CD4-positive, alpha-beta T cell treated with Interleukin-21 for 1 hour (primary cell): ENCODE measurements around the gene CSNK1G3.
"Not testable (repeated sequence)": the region's sequence is repeated elsewhere in the genome, so short reads cannot be mapped to it uniquely, and the experiment has no call there.

ENCODE experiments used
- DNase-seq: peaks from one replicate; pipeline ENCODE4 v3.0.0-alpha.2; 2020

The CSNK1G3 gene

DNA sequence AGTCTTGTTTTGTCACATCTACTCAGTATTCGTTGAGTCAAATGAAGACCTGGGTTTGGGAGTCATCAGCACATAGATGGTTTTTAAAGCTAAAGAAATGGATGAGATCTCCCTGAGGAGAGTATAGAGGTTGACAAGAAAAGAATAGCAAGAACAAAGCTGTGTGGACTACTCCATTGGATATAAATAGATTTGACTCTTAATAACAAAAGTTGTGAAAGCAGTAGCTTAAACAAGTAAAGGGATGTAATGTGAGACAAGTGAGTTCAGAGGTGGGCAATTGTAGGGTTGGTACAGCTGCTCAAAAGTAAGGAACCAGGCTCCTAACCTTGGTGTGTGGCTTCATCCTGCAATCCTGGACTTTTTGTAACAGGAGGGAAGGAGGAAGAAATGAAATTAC, 49.3 kb downstream of the CSNK1G3 start:
- DNase-seq: no peak

DNA sequence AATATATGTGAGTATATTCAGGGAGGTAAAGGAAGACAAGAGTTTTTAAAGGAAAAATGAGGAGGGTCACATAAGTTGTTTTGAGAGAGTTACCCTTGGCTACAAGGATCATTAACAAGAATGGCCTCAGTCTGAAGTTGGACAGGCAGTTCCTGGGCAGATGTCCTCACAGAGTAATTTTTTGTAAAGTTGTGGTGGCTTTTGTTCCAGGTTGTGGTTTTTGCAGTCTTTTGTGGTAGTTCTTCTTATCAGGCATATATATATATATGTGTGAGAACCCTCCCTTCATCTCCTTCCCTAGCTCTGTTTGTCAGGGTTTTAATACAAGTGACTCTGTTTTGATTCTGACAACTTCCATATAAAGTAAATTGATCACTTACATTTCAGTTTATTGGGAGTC, 60.0 kb downstream of the CSNK1G3 start:
- no peak for DNase-seq

DNA sequence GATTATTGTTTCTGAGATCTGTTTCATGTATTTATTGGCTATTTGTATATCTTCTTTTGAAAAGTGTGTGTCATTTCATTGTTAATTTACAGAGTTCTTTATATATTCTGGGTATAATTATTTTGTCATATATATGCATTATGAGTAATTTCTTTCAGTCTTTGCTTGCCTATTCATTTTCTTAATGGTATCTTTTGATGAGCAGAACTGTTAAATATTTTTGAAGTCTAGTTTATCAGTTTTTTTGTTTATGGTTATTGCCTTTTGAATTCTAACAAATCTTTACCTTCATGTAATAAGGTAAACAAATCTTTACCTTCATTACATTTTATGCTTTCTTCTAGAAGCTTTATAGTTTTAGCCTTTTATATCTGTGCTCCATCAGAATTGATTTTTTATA, 66.4 kb downstream of the CSNK1G3 start:
- DNase-seq: no peak

DNA sequence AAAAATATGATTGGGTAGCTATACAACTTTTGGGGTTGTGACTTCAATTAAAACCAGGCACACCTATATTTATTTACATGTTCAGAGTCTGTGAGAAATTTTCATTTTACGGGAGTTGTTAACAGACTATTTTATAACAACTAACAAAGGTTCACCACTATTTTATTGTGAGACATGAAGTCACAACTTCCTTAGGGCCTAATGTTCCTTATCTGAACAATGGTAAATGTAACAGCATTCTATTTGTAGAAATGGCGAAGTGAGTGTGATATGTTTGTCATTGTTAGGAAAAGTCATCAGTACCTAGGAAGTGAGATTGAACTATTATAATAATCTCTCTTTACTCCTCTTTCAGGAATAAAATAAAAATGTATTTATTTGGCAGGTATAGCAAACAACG, 67.4 kb downstream of the CSNK1G3 start:
- no peak for DNase-seq

DNA sequence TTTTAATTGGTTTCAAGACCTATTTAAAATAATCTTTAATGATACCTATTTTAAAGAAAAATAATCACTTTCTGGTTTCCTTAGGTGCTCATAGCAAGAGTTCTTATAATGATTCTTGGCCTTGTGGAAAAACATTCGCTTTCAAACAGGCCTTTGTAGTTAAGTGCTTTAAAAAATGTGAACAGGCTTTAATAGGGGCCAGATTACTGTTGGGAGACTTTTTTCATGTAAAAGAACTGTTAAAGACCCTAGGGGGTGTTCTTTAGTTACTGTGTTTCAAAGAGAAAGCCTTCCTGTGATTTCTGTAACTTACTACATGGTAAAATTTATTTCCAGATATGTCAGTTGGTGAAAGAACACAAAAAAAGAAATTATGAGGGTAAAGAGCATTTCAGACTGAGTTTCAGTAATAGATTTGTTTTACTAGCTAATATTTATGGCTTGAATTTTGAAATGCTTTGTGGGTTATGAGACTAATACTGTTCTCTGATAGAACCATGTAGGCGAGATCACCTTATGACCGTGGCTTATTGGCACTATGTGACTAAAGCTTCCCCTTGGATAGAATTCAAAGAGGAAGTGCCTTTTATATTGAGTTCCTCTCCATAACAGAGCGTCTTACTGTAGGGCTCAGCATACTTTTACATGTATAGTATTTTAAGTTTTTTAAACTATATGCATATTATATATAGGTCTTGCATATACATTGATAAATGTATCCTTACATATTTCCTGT, 70.7 kb downstream of the CSNK1G3 start:
- DNase-seq: no peak

DNA sequence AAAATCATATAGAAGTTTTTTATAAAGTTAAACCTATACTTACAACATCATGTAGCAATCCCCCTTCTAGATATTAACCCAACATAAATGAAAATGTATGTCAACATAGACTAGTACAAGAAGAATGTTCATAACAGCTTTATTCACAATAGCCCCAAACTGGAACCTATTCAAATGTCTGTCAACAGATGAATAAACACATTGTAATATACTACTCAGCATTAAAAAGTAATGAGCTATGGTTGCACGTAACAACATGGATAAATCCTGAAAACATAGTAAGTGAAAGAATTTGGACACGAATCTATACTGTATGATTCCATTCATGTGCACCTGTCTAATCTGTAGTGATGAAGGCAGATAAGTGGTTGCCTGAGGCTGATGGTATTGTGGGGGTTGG, 73.9 kb downstream of the CSNK1G3 start:
- no peak for DNase-seq

DNA sequence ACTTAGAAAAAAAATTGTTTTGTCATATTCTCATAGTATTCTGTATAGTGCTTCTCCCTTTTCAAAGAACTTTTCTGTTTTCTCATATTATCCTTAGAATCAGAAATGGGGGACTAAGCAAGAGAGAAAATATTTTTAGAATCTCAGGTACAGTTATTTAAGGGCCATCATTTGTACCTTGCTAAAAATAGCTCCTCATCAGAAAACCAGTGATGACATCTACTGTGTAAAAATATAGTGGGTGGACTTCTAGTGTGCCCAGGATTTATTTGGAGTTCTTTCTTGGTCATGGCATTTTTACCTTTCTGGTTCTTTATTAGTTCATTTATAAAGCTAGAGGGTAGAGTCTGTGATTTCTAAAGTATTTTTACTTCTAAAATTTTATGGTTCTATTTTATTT, 82.5 kb downstream of the CSNK1G3 start:
- no peak for DNase-seq

DNA sequence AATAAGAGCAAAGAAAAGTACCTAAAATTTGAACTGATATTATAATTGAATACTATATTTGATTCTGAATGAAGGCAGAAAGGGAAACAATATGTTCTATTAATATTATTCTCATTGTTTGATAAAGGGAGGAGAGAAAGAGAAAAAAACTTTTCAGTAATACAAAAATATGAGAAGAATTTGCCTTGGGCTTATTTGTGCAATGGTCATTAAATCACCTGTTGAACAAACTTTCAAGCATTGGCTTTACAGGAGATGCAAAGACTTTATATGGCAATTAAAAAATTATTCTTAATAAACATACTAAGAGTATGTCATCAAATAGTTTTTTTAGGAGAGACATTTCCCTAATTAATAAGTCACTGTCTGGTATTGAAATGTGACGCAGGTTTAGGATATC, 85.0 kb downstream of the CSNK1G3 start:
- DNase-seq: no peak

DNA sequence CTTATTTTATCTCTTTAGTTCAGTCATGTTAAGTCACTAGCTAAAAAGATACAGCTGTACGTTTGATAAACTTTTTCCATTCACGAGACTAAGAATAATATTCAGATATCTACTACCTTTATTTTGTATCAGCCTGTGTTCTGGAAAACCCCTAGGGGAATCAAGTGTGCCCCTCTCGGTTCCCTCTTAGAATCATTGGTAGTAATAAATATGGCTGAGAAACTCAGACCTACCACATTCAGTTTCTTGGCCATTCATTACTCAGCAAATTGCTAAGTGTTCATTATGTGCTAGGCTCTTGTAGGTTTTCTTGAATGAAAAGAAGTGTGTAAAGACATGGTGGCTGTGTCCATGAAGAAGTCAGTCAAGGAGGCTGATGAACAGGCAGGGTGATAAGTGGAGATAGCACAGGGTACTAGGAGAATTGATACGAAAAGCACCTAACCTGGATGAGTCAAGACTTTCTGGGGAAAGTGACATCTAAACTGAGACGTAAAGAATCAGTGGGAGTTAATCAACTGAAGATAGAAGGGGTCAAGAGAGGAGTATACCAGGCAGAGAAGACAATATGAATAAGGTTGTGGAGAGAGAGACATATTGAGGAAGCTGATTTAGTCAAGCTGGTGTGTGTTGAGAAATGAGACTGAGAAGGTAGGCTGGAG, 86.2 kb downstream of the CSNK1G3 start:
- DNase-seq: no peak

DNA sequence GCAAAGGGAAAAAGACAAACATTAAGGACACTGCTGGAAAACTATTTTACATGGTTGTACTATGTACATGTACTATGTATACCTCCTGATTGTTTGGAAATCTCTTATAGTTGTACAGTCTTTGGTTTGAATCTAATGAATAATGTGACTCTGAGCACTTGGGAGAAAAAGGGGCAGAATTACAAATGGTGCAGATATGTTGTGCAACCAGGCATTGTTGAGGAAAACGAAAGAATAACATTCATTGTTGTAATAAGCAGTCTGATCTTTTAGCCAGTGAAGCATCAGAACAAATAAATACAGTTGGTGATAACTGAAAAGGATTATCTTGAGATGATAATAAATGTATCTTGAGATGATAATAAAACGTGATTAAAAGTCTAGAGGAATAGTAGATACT, 87.2 kb downstream of the CSNK1G3 start:
- no peak for DNase-seq

DNA sequence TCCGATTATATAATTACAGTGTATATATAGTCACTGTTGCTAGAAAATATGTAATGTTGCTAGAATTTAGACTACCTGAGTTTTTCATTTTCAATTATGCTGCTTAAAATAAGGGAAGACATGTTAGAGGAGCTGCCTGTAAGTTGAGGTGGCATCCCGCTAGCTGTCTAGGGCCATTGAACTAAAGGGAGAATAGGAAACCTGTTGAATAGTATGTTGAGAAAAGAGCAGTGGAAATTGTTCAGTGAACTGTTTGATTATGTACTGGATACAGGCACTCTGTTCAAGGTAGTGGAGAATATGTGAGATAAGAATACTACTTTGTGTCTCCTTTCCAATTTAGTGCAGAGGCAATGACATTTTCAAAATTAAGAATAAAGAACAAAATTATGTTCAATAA, 89.6 kb downstream of the CSNK1G3 start:
- DNase-seq: no peak

DNA sequence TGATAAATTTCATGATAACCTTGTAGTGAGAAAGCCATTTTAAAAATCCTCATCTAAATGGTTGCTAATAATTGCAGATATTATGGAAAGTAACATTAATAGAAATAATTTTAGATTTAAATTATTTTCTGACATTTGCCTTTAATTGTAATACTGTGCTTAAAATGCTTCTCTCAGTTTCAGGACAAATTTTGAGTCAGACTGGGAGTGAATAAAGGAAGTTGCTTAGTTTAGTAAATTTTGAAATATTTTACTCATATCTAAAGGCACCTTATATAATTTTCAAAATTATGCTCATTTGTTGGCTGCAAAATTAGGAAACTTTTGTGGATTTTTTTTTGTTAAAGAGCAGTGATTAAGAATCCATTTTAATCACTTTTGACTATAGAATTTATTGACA, 93.8 kb downstream of the CSNK1G3 start:
- no peak for DNase-seq

DNA sequence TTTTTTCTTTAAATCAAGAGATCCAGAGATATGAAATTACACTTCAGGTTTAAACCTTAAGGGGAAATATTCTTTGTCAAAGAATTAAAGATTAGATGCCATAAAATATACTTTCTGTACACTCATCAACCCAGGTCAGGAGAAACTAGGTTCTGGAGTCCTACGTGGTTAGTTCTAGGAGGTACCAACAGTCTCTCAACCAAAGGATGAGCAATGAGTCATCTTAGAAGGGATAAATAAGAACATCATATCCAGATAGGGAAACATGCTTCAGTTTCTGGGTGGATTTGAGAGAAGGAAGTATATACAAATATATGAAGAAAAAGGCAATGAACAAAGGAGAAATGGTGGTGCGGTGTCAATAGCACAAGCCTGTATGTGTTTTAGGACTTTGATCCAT, 98.2 kb downstream of the CSNK1G3 start:
- DNase-seq: no peak

DNA sequence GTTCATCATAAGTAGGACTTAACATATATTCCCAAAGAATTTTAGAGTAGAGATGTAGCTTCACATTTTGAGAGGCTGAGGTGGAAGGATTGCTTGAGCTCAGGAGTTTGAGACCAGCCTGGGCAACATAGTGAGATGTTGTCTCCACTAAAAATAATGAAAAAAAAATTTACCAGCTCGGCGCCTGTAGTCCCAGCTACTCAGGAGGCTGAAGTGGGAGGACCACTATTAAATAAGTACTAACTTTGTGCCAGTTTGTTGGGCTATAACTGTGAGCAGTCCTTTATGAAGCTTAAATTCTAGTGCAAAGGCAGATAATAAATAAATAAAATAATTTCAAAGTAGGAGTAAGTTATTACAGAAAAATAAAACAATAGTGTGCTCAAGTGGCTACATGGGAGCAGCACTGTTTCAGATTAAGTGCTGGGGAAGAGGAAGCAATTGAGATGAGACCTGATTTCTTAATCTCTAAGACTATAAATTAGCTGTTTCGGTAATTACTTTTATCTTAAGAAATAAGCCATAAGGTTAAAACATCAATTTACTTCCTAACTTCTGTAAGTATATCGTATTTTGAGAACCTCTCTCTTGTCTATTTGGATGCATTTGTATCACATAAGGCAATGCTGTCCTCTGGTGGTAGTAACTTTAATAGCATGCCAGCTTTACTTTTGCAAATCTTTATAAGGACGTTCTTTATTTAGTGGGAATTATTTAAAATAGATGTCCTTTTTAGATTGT, 98.9 kb downstream of the CSNK1G3 start:
- DNase-seq: peak; percentile 68

DNA sequence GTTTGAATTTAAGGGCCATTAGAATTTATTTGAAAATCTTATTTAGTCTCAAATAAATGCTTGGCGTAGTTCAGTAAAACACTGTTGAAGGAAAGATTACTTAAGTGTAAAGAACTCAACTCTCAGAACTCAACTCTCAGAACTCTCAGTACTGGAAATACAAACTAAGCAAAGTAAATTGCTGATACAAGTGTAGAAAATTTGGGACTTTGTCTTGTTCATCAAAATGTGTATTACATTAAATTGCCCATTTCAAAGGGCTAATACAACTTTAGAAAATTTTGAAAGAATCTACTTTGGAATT, 99.4 kb downstream of the CSNK1G3 start:
- DNase-seq: no peak

DNA sequence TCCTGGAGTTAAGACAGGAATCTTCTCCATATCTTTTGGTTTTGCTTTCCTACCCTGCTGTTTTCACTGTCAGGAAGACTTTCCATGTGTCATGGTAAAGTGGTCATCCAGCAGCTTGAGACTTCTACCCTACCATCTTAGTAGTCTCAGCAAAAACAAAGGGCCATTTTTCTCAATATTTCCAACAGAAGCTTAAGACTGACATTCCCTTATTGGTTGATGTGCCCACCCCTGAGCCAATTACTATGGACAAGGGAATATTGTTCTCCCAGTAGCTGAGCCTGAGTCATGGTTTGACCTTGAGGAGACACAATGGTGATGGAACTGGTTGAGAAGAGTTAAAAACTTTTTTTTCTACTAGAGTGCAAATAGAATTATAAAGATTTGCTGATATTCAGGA, 105.6 kb downstream of the CSNK1G3 start:
- DNase-seq: no peak

DNA sequence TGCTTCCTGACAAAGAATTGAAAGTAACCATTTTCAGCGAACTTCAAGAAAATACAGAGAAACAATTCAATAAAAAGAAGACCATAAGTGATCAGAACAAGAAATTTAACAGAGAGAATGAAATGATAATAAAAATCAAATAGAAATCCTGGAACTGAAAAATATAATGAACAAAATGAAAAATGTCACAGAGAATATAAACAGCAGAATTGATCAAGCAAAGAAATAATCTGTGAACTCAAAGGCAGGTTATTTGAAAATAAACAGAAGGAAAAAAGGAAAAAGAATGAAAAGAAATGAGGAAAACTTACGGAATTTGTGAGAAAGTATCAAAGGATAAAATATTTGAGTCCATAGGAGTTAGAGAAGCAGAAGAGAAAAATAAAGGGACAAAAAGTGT, 114.1 kb downstream of the CSNK1G3 start:
- DNase-seq: no peak

DNA sequence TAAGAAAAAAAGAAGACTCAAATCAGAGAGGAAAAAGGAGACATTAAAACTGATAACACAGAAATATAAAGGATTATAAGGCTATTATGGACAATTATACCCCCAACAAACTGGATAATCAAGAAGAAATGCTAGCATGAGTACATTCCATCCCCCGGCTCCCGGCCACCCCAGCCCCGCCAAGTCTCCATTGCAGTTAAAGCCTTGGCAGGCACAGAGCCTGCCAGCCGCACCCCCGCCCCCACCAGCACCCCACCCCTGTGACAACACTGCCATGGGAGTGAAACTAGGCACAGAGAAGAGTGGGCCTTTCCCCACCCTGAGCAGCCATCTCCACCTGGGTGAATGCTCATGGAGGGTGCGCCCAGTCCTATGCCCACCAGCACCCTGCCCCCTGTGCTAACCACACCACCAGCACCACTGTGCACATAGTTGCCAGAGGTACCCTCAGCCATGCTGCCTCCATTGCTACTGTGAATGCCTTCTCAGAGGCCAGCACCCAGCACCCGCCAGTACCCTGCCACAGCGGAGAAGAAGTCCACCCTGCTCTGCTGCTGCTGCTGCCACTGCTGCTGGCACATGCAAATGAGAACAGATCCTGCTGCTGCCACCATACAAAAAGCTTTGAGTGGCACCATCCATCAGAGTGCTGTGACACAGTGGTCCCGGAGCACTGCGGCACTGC, 117.0 kb downstream of the CSNK1G3 start:
- DNase-seq: no peak

DNA sequence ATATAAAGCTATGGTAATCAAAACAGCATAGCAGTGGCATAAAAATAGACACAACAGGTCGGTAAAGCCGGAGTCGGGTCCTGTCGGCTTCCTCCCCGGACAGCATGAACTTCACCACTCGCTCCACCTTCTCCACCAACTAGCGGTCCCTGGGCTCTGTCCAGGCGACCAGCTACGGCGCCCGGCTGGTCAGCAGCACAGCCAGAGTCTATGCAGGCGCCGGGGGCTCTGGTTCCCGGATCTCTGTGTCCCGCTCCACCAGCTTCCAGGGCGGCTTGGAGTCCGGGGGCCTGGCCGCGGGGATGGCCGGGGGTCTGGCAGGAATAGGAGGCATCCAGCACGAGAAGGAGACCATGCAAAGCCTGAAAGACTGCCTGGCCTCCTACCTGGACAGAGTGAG, 124.0 kb downstream of the CSNK1G3 start:
- no peak for DNase-seq

DNA sequence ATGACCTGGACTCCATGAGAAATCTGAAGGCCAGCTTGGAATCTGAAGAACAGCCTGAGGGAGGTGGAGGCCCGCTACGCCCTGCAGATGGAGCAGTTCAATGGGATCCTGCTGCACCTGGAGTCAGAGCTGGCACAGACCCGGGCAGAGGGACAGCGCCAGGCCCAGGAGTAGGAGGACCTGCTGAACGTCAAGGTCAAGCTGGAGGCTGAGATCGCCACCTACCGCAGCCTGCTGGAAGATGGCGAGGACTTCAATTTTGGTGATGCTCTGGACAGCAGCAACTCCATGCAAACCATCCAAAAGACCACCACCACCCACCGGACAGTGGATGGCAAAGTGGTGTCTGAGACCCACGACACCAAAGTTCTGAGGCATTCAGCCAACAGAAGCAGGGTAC, 125.1 kb downstream of the CSNK1G3 start:
- not testable (repeated sequence) for DNase-seq

DNA sequence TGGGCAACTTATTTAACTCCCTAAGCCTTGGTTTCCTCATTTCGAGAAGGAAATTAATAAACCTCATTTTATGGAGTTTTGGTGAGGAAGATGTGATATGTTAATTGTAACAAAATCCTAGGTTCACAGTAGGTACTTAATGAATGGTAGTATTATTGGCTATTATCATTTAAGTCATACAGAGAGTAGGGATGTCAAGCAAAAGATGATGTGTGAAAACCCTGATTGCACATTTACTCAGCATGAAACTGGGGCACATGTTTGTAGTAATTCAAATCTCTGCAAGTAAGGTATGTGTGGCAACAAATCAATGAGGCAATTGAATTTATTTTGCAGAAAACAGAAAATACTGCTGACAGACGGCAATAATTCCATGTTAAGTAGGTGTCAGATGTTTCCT, 127.3 kb downstream of the CSNK1G3 start:
- DNase-seq: no peak

DNA sequence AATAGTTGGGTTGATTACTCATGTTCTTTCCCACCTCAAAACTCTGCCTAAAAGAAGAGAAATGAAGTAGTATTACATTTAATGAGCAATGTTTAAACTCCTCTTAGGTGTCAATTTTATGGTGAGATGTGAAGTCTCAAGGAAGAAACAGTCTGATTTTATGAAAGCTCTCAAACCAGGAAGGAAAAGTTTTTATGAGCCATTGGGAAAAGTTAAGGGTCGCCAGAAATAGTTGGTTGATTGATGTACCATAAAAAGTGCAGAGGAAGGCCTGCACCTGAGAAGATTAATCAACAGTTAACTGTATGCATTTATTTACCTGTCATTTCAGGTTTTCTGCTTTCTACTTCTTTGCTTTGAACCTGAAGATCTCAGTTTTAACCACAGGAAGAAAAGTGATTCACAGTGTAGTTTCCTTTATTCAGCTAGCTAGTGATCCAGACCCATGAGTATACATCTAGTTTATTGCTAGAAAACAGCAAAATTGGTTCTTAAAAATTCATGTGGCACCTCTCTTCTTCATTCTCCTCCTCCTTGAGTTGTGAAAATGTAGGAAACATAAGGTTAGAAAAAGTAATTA, 133.1 kb downstream of the CSNK1G3 start:
- DNase-seq: no peak

DNA sequence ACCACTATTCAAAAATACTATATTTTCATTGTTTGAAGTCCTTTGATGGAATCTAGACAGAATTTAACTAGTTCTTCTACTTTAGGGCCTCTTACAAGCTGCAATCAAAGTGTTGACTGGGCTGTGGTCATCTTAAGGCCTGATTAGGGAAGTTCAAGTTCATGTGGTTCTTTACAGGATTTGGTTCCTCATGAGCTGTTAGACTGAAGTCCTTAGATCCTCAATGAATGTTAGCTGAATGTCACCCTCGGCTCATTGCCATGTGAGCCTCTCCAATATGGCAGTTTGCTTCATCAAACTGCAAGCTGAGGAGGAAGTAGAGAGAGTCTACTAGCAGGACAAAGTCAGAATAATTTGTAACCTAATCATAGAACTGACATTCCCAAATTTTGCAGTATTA, 135.1 kb downstream of the CSNK1G3 start:
- DNase-seq: no peak

DNA sequence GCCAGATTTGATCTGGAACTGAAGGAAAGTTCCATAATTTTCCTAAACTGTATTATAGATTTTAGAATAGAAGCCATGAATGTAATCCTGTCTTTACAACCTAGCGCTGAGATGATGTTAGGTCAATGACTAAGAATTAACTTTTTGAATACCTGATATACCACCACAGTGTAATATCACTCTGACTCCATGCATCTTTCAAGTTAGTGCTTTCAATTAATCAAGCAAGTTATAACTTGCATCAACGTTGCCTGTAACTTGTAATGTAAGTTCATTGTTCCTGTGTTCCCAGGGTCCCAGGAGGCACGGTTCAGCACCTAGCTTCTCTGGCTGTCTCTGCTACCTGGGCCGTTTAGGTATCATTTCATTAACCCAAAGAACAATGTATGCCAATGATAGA, 139.3 kb downstream of the CSNK1G3 start:
- no peak for DNase-seq
